Erythroblast (primary cell): ENCODE results near the gene RFX2.
"Not testable (repeated sequence)": the region's sequence is repeated elsewhere in the genome, so short reads cannot be mapped to it uniquely, and the experiment has no call there.

Experiments
- DNase-seq, 2 experiments: peaks; one replicate each; lab custom pipeline; 2025; lab: John Stamatoyannopoulos, UW
- GATA1 ChIP-seq: IDR thresholded peaks from 2 replicates; pipeline ENCODE4 v1.6.1; 2011; ENCODE audit warnings: low read depth, mild to moderate bottlenecking, control low read depth, low read length, moderate library complexity
- POLR2A ChIP-seq: IDR thresholded peaks from 2 replicates; pipeline ENCODE4 v1.6.1; 2011; ENCODE audit warnings: mild to moderate bottlenecking, low read length

Gene RFX2

DNA sequence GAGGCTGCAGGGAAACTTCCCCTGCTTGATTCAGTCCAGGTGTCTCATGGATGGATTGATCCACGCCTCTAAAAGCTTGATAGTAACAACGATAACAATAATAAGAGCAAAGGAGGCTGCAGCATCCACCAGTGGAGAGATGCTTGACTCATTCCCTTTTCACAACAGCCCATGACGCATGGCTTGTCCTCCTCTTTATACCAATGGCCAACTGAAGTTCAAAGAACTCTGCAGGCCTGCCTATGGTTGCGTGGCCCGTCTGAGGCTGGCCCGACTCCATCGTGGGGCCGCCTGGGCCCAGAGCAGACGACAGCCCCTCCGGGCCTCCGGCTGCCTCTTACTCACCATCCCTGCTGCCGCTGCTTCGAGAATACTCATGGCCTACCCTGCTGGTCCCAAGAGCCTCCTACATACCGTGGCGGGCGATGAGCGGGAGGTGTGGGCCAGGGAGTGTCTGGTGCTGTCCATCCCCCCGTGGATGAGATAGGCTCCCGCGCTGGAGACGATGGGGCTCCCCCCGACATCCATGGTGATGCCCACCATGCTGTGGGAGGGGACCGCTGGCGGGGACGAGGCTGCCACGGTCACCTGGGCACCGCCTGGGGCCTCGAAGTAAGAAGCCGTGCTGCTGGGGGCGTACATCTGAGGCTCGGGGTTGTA lies 70.6 kb downstream of the RFX2 start:
- no peak for DNase-seq

DNA sequence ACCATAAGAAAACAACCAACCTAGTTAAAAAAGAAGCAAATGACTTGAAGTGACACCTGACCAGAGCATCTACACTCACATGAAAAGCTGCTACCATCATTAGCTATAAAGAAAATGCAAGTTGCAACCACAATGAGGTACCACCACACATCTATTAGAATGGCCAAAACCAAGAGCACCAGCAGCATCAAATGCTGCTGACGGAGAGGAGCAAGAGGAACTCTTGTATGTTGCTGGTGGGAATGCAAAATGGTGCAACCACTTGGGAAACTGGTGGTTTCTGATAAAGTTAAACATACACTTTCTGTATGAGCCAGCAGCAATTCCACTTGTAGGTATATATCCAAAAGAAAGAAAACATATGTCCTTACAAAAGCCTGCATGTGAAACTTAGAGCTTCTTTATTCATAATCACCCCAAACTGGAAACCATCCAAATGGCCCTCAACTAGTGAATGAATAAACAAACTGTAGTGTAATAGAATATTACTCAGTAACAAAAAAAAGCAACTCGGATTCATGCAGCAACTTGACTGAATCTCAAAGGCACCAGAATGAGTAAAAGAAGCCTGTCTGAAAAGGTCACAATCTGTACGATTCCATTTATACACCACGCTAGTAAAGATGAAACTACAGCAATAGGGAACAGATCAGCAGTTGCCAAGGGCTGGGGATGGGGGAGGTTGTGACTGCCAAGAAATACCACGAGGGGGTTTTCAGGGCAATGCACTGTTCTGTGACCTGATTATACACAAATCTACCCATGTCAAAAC lies 71.5 kb downstream of the RFX2 start:
- no peak for DNase-seq
- TF ChIP-seq POLR2A (no peak), GATA1 (no peak)

More for the DNA sequence above, 70.6 kb downstream of the RFX2 start:
- TF ChIP-seq GATA1 (no peak), POLR2A (no peak)

DNA sequence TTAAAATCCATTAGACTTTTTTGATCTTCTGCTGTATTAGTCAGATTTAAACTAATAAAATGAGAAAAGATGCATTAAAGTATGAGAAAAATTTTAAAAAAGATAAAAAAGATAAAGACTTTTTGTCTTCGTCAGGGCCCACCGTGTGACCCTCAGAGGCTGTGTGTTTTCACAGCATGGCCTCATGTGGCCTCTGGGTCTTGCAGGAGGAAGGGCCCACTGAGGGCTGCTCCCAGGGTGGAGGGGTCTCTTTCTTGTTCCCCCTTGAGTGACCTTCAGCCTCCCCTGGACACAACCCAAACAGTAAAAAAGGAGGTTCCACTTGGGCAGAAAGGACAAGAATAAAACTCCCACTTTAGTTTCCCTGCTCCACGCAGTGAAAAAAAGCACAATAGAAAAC lies 75.3 kb downstream of the RFX2 start:
- no peak for TF ChIP-seq GATA1
- no peak for TF ChIP-seq POLR2A
- no peak for DNase-seq

DNA sequence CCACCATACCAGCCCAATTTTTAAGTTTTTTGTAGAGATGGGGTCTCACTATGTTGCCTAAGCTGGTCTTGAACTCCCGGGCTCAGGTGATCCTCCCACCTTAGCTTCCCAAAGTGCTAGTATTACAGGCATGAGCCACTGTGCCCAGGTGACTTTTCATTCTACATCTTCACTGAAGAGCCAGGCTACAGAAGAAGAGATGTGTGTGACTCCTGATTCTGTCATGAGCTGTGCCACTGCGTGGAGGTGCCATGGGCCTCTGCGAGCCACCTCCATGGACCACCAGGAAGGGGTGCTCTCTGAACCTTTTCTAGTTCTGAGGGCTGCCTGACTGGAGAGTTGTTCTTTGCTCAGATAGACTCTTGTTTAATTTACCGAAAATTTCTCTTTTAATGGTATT lies 75.8 kb downstream of the RFX2 start:
- no peak for DNase-seq
- TF ChIP-seq POLR2A (no peak), GATA1 (no peak)

DNA sequence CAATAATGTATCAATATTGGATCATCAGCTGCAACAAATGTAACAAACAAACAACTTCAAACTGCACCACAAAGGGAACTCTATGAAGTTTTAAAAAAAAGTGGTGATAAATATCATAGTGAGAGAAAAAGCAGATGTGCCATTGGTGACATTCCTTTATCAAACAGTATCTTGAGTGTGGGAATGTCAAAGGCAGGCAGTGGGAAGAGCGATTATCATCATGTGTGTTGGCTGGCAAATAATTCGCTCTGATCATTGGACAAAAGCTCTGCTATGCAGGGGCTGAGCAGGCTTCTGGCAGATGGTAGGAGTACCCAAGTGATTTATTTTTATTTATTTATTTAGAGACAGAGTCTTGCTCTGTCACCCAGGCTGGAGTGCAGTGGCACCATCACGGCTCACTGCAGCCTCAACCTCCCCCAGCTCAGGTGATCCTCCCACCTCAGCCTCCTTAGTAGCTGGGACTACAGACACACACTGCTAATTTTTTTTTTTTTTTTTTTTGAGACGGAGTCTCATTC lies 76.5 kb downstream of the RFX2 start:
- no peak for DNase-seq
- TF ChIP-seq GATA1 = no peak
- TF ChIP-seq POLR2A = no peak

DNA sequence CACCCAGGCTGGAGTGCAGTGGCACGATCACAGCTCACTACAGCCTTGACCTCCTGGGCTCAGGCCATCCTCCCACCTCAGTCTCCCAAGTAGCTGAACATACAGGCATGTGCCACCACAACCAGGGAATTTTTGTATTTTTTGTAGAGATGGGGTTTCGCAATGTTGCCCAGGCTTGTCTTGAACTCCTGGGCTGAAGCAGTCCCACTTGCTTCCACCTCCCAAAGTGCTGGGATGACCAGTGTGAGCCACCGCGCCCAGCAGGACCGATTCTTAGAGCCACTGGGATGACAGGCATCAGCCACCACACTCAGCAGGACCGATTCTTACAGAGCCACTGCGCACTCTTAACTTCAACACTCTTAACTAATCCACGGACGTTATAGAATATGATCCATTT lies 77.5 kb downstream of the RFX2 start:
- no peak for DNase-seq
- no peak for TF ChIP-seq GATA1
- no peak for TF ChIP-seq POLR2A

DNA sequence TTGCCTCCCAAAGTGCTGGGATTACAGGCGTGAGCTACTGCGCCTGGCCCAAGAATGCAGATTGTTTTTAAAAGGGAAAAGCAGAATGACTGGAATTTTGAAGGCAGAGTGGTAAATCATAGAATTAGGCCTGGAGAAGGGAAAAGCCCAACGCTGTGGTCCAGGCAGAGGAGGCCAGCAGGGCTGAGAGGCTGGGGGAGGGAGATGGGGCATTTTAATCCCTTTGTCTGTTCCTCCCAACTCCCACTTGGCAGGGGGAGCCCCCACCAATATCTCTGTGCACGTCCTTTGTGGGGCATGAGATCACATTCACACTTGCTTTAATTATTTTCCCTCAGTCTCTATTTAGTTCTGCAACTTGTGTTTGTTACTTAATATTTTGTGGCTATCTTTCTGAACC lies 77.9 kb downstream of the RFX2 start:
- TF ChIP-seq POLR2A (no peak), GATA1 (no peak)
- no peak for DNase-seq

DNA sequence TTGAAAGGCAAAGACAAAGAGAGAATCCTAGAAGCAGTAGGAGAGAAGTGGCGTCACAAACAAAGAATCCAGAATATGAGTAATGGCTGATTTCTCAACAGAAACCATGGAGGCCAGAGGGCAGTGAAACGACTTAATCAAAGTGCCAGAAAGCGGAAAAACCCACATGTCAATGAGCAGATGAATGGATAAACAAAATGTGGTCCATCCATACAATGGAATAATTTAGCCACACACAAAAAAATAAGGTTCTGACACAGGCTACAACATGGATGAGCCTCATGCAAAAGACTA lies 80.1 kb downstream of the RFX2 start:
- DNase-seq = no peak

DNA sequence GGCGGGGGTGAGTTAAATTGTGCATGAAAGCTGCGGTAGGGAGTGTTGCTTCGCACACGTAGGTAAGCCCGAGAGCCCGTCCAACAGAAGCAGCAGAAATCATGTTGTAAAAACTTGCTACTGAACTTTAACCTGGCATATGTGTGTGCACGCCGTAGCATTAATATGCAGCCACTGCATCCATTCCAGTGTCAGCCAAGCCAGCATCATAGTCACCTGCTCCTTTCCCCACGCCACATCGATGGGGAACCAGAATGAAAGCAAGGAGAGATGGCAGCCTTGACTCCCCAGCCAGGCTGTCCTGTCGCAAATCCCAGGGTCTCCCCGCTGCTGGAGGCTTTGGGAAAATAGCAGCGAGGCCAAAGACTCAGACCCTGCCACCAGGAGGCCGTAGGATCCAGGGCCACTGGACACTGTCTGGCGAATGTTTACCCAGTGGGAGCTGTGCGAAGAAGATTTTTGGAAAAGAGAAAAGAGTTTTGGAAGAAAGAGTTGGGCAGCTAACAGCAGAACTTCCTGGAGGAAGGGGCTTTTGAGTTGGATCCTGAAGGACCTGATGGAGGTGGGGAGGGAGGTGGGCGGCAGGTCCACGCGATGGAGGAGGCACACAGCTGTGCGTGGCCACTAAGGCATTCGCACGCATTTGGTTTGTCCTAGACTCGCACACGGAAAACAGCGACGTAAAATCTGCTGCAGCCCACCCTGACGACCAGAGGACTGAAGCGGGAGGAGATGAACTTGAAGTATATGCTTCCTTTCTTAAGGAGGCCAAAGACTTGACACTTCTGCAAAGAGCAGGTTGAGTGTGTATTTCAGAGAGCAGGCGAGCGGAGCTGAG lies 83.7 kb downstream of the RFX2 start:
- TF ChIP-seq POLR2A = no peak
- TF ChIP-seq GATA1 = no peak
- DNase-seq = no peak

More for the DNA sequence above, 80.1 kb downstream of the RFX2 start:
- TF ChIP-seq GATA1 (no peak), POLR2A (no peak)

DNA sequence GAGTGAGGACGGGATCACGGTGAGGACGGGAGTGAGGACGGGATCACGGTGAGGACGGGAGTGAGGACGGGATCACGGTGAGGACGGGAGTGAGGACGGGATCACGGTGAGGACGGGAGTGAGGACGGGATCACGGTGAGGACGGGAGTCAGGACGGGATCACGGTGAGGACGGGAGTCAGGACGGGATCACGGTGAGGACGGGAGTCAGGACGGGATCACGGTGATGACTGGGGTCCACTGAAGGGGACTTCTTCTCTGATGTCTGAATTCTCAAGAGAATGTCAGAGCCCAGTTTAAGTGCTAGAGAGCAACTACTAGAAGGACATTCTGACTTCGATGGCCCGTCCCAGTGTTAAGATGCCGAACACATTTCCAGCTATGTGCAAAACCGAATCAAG lies 85.5 kb downstream of the RFX2 start:
- DNase-seq = not testable (repeated sequence)

DNA sequence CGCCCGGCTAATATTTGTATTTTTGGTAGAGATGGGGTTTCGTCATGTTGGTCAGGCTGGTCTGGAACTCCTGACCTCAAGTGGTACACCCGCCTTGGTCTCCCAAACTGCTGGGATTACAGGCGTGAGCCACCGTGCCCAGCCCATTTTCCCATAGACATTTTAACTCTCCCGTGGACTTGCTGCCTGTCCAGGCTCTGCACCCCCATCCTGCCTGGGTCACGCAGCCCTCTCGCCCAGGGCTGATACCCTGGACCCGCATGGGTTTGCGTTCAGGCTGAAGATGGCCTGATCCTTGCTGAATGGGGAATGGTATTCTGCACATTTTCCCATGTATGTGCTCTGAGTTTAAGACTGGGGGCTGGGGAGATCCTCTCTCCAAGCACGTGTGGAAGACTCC lies 86.4 kb downstream of the RFX2 start:
- TF ChIP-seq GATA1 = no peak
- no peak for TF ChIP-seq POLR2A
- DNase-seq = no peak

DNA sequence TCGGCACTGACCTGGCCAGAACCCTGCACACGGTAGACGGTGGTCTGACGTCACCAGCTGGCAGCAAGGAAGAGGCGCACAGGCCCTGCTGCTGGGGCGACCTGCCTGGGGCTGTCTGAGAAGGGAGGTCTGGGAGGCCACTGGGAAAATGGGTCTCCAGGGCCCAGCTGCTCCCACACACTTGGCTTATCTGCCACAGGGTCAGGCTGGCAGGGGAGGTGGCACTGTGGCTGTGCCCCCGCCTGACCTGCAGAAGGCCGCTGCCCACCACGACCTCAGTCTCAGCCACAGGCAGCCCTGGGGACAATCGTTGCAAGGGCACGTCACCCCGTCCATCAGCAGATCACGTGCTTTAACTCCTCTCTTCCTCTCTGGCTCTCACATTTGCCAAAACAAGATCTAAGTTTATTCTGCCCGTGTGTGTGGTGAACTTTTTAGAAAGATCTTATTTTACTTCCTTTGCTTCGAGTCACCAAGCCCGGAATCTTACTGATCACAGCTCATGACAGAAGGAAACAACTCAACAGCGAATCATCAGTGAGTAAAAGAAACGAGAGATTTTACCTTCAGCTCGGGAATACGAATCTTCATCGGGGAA lies 87.1 kb downstream of the RFX2 start:
- DNase-seq = no peak
- no peak for TF ChIP-seq GATA1
- no peak for TF ChIP-seq POLR2A

DNA sequence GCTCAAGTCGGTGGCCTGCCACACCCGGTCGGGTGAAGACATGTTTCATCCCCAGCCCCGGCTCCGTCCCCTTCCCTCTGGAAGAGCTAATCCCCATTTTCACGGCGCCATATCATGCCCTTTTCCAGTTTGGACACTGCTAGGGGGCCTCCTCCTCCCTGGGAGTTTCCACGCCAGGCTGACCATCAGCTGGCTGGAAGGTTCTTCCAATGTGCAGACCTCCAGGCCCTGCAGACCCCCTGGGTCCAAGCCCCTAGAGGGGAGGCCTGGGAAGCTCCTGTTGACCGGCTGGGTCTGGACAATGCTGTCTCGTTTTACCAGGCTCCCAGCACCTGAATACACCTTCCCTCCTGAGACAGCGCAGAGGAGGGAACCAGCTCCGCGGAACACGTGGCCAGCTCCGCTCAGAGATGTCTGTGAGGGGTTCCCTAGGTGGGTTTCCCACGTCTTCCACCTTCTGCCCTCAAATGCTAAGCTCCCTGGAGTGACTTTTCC lies 87.7 kb downstream of the RFX2 start:
- no peak for TF ChIP-seq POLR2A
- no peak for TF ChIP-seq GATA1
- DNase-seq = no peak
